HEK293 (cell line): ENCODE measurements around the gene TMEM232.

Experiments
- CTCF ChIA-PET: fragments of 350-600 bp; formaldehyde crosslinking; extraction: SDS; loops from one replicate; lab custom pipeline; 2021; ENCODE audit warnings: antibody characterized with exemption; lab: Yijun Ruan, JAX
- POLR2A ChIA-PET: fragments of 300-600 bp; formaldehyde crosslinking; extraction: SDS; loops from one replicate; lab custom pipeline; 2020; ENCODE audit warnings: antibody characterized with exemption, inconsistent platforms; lab: Yijun Ruan, JAX
- H3K27ac ChIP-seq: fragments of 200-500 bp; sonication (Bioruptor generic); 2 replicates; pipeline ENCODE4 v1.5.1; 2014; ENCODE audit warnings: low read depth, low read length, control low read depth, inconsistent platforms; ENCODE audit errors: extremely low read depth
- H3K36me3 ChIP-seq, 2 experiments: fragments of 200-500 bp in 1 of 2; sonication (Bioruptor generic) in 1 of 2; 1 replicate in 1 of 2; 2 replicates in 1 of 2; pipeline ENCODE4 v1.5.1; 2014 to 2017; ENCODE audit warnings: inconsistent platforms in 2 of 2, low read length in 2 of 2; ENCODE audit not compliant: control insufficient read depth in 2 of 2, insufficient read depth in 1 of 2
- H3K4me1 ChIP-seq: fragments of 200-500 bp; sonication (Bioruptor generic); 2 replicates; pipeline ENCODE4 v1.5.1; 2014; ENCODE audit warnings: mild to moderate bottlenecking, low read length, inconsistent platforms; ENCODE audit not compliant: control insufficient read depth, insufficient read depth
- H3K4me3 ChIP-seq: 2 replicates; pipeline ENCODE4 v1.5.1; 2011; ENCODE audit warnings: low read depth, mild to moderate bottlenecking, control low read depth, low read length, moderate library complexity
- H3K9me3 ChIP-seq: fragments of 200-500 bp; sonication (Bioruptor generic); 2 replicates; pipeline ENCODE4 v1.5.1; 2014; ENCODE audit warnings: low read depth, low read length, inconsistent platforms; ENCODE audit not compliant: control insufficient read depth, insufficient read depth
- PRDM1 ChIP-seq: fragments of 450-650 bp; formaldehyde crosslinking; IDR thresholded peaks from 2 replicates; pipeline ENCODE4; 2016; ENCODE audit warnings: missing biosample characterization, missing genetic modification characterization
- PRDM4 ChIP-seq: fragments of 450-650 bp; formaldehyde crosslinking; IDR thresholded peaks from 2 replicates; pipeline ENCODE4 v1.5.1; 2017; ENCODE audit warnings: missing biosample characterization, missing genetic modification characterization
- REPIN1 ChIP-seq: fragments of 450-650 bp; formaldehyde crosslinking; IDR thresholded peaks from 2 replicates; pipeline ENCODE4 v1.5.1; 2017; ENCODE audit warnings: missing biosample characterization, missing genetic modification characterization, low read depth
- TCF7L2 ChIP-seq: IDR thresholded peaks from 2 replicates; pipeline ENCODE4 v1.6.1; 2011; ENCODE audit warnings: low read depth, mild to moderate bottlenecking, inconsistent platforms, low read length, moderate library complexity, borderline replicate concordance
- ZNF169 ChIP-seq: fragments of 450-650 bp; formaldehyde crosslinking; IDR thresholded peaks from 2 replicates; pipeline ENCODE4 v1.5.1; 2016; ENCODE audit warnings: missing biosample characterization, missing genetic modification characterization
- ZNF23 ChIP-seq: fragments of 450-650 bp; formaldehyde crosslinking; IDR thresholded peaks from 2 replicates; pipeline ENCODE4 v1.5.1; 2016; ENCODE audit warnings: missing biosample characterization, missing genetic modification characterization, borderline replicate concordance
- ZNF292 ChIP-seq: fragments of 450-650 bp; formaldehyde crosslinking; IDR thresholded peaks from 2 replicates; pipeline ENCODE4 v1.5.1; 2016; ENCODE audit warnings: low read depth, missing biosample characterization, missing genetic modification characterization, borderline replicate concordance
- ZNF302 ChIP-seq: fragments of 450-650 bp; formaldehyde crosslinking; IDR thresholded peaks from 2 replicates; pipeline ENCODE4 v1.5.1; 2016; ENCODE audit warnings: missing biosample characterization, missing genetic modification characterization, low read depth
- ZNF341 ChIP-seq: fragments of 450-650 bp; formaldehyde crosslinking; IDR thresholded peaks from 2 replicates; pipeline ENCODE4; 2016; ENCODE audit warnings: low read depth, missing biosample characterization, missing genetic modification characterization
- ZNF362 ChIP-seq: fragments of 450-650 bp; formaldehyde crosslinking; IDR thresholded peaks from 2 replicates; pipeline ENCODE4 v1.5.1; 2016; ENCODE audit warnings: missing biosample characterization, missing genetic modification characterization
- ZNF366 ChIP-seq: fragments of 450-650 bp; formaldehyde crosslinking; conservative IDR thresholded peaks from 2 replicates; pipeline ENCODE4 v1.5.1; 2016; ENCODE audit warnings: missing biosample characterization, missing genetic modification characterization
- ZNF391 ChIP-seq: fragments of 450-650 bp; formaldehyde crosslinking; IDR thresholded peaks from 2 replicates; pipeline ENCODE4 v1.5.1; 2016; ENCODE audit warnings: low read depth, missing biosample characterization, missing genetic modification characterization, borderline replicate concordance
- ZNF654 ChIP-seq: fragments of 450-650 bp; formaldehyde crosslinking; IDR thresholded peaks from 2 replicates; pipeline ENCODE4 v1.5.1; 2016; ENCODE audit warnings: low read depth, missing biosample characterization, missing genetic modification characterization
- ZNF670 ChIP-seq: fragments of 450-650 bp; formaldehyde crosslinking; IDR thresholded peaks from 2 replicates; pipeline ENCODE4 v1.5.1; 2016; ENCODE audit warnings: missing biosample characterization, missing genetic modification characterization, low read depth
- ZNF701 ChIP-seq: fragments of 450-650 bp; formaldehyde crosslinking; IDR thresholded peaks from 2 replicates; pipeline ENCODE4 v1.5.1; 2016; ENCODE audit warnings: missing biosample characterization, missing genetic modification characterization
- ZSCAN16 ChIP-seq: fragments of 450-650 bp; formaldehyde crosslinking; IDR thresholded peaks from 2 replicates; pipeline ENCODE4 v1.5.1; 2016; ENCODE audit warnings: missing biosample characterization, missing genetic modification characterization
- ZSCAN18 ChIP-seq: fragments of 450-650 bp; formaldehyde crosslinking; IDR thresholded peaks from 2 replicates; pipeline ENCODE4 v1.5.1; 2016; ENCODE audit warnings: missing biosample characterization, missing genetic modification characterization
- ZSCAN23 ChIP-seq: fragments of 450-650 bp; formaldehyde crosslinking; IDR thresholded peaks from 2 replicates; pipeline ENCODE4 v1.5.1; 2016; ENCODE audit warnings: missing biosample characterization, missing genetic modification characterization

The TMEM232 gene

DNA sequence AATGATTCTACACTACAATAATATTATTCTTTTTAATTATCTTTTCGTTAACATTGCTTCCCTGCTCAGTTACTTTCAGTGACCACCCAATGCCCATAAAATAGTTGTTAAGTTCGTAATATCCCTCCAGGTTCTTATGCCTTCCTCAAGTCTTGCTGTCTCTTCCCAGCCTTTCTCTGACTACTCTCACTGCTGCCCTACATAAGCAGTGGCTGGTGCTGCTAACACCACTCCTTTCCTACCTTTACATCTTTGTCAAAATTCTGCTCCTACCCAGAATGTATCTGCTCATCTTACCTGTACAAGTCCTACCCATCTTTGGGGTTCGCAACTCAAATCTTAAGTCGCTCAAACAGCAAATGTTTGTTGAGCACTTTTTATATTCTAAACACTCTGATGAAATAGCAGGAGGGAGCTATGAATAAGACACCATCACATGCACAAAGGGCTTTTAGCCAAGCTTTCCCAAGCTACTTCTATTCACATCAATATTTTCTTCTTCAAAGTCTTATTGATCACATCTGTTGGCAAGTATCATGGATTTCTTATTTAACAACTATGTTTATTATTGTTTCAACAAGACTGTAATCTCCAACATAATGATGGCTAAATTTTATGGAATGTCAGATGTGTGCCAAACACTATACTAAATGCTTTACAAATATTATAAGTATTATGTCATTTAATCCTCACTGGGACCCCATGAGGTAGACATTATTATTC, 41.8 kb upstream of the TMEM232 start (continued):
- TF ChIP-seq ZSCAN18 (tag by site-specific recombination), result no peak

- H3K27ac ChIP-seq, result no peak overlapping the region
These were observed 33.7 kb upstream of the TMEM232 start for GRCh38 chr5:110760158-110760557.

GRCh38 chr5:110757118-110757729, 30.8 kb upstream of the TMEM232 start:
- no peak overlapping the region for H3K4me3 ChIP-seq
- no peaks in the 10 kb centered on the region for H3K4me1 ChIP-seq
- H3K36me3 ChIP-seq, result peaks cover 39 to 64% of the 10 kb centered on the region in 2 experiments
- ChIA-PET CTCF (interaction anchor here (0.7 to 1.9 kb wide), 7 partner anchors 9 to 1426 kb away, joined by 3 to 8 read pairs (median 4); no protein-coding TSS in a partner anchor), POLR2A (no interaction called here)
- TF ChIP-seq ZNF654 (tag by site-specific recombination) (peak; percentile 57), ZNF670 (tag by site-specific recombination) (no peak)
- H3K27ac ChIP-seq, result no peak overlapping the region
- H3K9me3 ChIP-seq, result no peaks in the 10 kb centered on the region

More at GRCh38 chr5:110760158-110760557, 33.7 kb upstream of the TMEM232 start:
- H3K4me3 ChIP-seq, result no peak overlapping the region
- POLR2A ChIA-PET, result no interaction called here
- CTCF ChIA-PET, result no interaction called here
- no peaks in the 10 kb centered on the region for H3K4me1 ChIP-seq
- TF ChIP-seq ZNF391 (tag by site-specific recombination) (no peak), TCF7L2 (no peak), ZNF169 (tag by site-specific recombination) (no peak), ZNF341 (tag by site-specific recombination) (no peak), ZNF701 (tag by site-specific recombination) (no peak), PRDM4 (no peak), ZNF302 (tag by site-specific recombination) (no peak), ZNF23 (tag by site-specific recombination) (no peak), ZNF292 (tag by site-specific recombination) (no peak), ZSCAN23 (no peak)
- peaks cover 37 to 69% of the 10 kb centered on the region in 2 experiments for H3K36me3 ChIP-seq
- no peaks in the 10 kb centered on the region for H3K9me3 ChIP-seq

DNA sequence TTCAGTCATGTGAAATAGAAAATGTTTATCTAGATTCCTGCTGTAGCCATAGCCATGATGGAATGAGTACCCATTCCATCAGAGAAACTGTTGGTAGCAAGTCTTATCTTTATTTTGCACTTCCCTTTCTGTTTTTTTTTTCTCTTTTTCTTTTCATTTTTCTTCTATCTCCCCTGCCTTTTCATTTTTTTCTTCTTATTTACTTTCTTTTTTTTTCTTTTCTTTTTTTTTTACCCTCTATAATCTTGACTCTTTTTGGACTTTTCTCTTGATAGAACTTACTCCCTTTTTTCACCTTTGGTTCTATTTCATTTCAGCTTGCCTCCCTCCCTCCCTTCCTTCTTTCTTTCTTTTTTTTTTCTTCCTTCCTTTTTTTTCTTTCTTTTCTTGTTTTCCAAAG, 27.7 kb upstream of the TMEM232 start:
- Histone ChIP-seq H3K4me1 (no peaks in the 10 kb centered on the region), H3K9me3 (no peaks in the 10 kb centered on the region), H3K4me3 (no peak overlapping the region), H3K36me3 (peaks cover 30 to 54% of the 10 kb centered on the region in 2 experiments), H3K27ac (no peak overlapping the region)
- TF ChIP-seq ZSCAN16 (no peak), REPIN1 (tag by site-specific recombination) (no peak), PRDM1 (tag by site-specific recombination) (peak; percentile 95), ZNF366 (0 out of 2 replicates have a peak, but pooled peaks have one; percentile 21), ZNF362 (tag by site-specific recombination) (peak; percentile 76; the same call in 1 of the 2 replicates), TCF7L2 (no peak)
- POLR2A ChIA-PET, result no interaction called here
- CTCF ChIA-PET, result interaction anchor here (1.1 kb wide), 1 partner anchor 14 kb away, joined by 3 read pairs; no protein-coding TSS in a partner anchor
